Nephron (organoid): Measurements from ENCODE around the gene PRKAA1.

ENCODE experiments used
- H3K27ac Mint-ChIP-seq, 3 experiments: 2 replicates each; pipeline ENCODE4 v1.8.0; 2020; ENCODE audit warnings: mixed read lengths in 3 of 3, mild to moderate bottlenecking in 2 of 3, moderate library complexity in 1 of 3
- H3K27me3 Mint-ChIP-seq: 2 replicates; pipeline ENCODE4 v1.8.0; 2021; ENCODE audit warnings: low read depth, mild to moderate bottlenecking, moderate library complexity, mixed read lengths
- H3K36me3 Mint-ChIP-seq: 2 replicates; pipeline ENCODE4 v1.8.0; 2020; ENCODE audit warnings: low read depth, mixed read lengths
- H3K4me1 Mint-ChIP-seq: 2 replicates; pipeline ENCODE4 v1.8.0; 2020; ENCODE audit warnings: mixed read lengths
- H3K4me3 Mint-ChIP-seq, 3 experiments: 2 replicates each; pipeline ENCODE4 v1.8.0; 2020; ENCODE audit warnings: mild to moderate bottlenecking in 3 of 3, mixed read lengths in 3 of 3, moderate library complexity in 2 of 3
- H3K9me3 Mint-ChIP-seq: 2 replicates; pipeline ENCODE4 v1.8.0; 2020; ENCODE audit warnings: mixed read lengths
- CTCF ChIP-seq, 3 experiments: fragments of 200-600 bp; sonication (generic); IDR thresholded peaks; one replicate each; pipeline ENCODE4 v1.5.0; 2021; ENCODE audit warnings: antibody characterized with exemption in 3 of 3; ENCODE audit not compliant: unreplicated experiment in 3 of 3

Gene PRKAA1

GRCh38 chr5:40775846-40776657 lies 22.1 kb downstream of the PRKAA1 start:
- Mint-ChIP-seq H3K4me1 (no peaks in the 10 kb centered on the region), H3K9me3 (no peaks in the 10 kb centered on the region), H3K27me3 (no peaks in the 10 kb centered on the region), H3K4me3 (no peak overlapping the region), H3K27ac (no peak overlapping the region), H3K36me3 (peaks cover 45% of the 10 kb centered on the region)
- no peak for TF ChIP-seq CTCF (IDR thresholded peaks at IDR 0.05; ENCODE audit: unreplicated experiment in 3 of 3)

- H3K36me3 Mint-ChIP-seq = peaks cover 49% of the 10 kb centered on the region
- H3K27me3 Mint-ChIP-seq = no peaks in the 10 kb centered on the region
- TF ChIP-seq CTCF (IDR thresholded peaks at IDR 0.05; ENCODE audit: unreplicated experiment in 3 of 3) = no peak
- no peak overlapping the region for H3K4me3 Mint-ChIP-seq
- no peaks in the 10 kb centered on the region for H3K4me1 Mint-ChIP-seq
- H3K27ac Mint-ChIP-seq = no peak overlapping the region
- H3K9me3 Mint-ChIP-seq = no peaks in the 10 kb centered on the region
These were observed 22.9 kb downstream of the PRKAA1 start for GRCh38 chr5:40775085-40775845.

GRCh38 chr5:40774623-40775022 lies 23.6 kb downstream of the PRKAA1 start:
- Mint-ChIP-seq H3K4me1 (no peaks in the 10 kb centered on the region), H3K36me3 (peaks cover 49% of the 10 kb centered on the region), H3K27me3 (no peaks in the 10 kb centered on the region), H3K9me3 (no peaks in the 10 kb centered on the region), H3K4me3 (no peak overlapping the region), H3K27ac (no peak overlapping the region)
- TF ChIP-seq CTCF (IDR thresholded peaks at IDR 0.05; ENCODE audit: unreplicated experiment in 3 of 3) = no peak

- Mint-ChIP-seq H3K27me3 (no peaks in the 10 kb centered on the region), H3K4me1 (no peaks in the 10 kb centered on the region), H3K4me3 (no peak overlapping the region), H3K9me3 (no peaks in the 10 kb centered on the region), H3K27ac (no peak overlapping the region), H3K36me3 (peaks cover 58% of the 10 kb centered on the region)
- TF ChIP-seq CTCF (IDR thresholded peaks at IDR 0.05; ENCODE audit: unreplicated experiment in 3 of 3) = no peak
These were observed 27.4 kb downstream of the PRKAA1 start for GRCh38 chr5:40770764-40771163.

GRCh38 chr5:40762705-40763104 lies 35.5 kb downstream of the PRKAA1 start:
- no peaks in the 10 kb centered on the region for H3K9me3 Mint-ChIP-seq
- H3K36me3 Mint-ChIP-seq = peaks cover 60% of the 10 kb centered on the region
- no peak overlapping the region for H3K4me3 Mint-ChIP-seq
- no peaks in the 10 kb centered on the region for H3K27me3 Mint-ChIP-seq
- no peak for TF ChIP-seq CTCF (IDR thresholded peaks at IDR 0.05; ENCODE audit: unreplicated experiment in 3 of 3)
- H3K27ac Mint-ChIP-seq = no peak overlapping the region
- no peaks in the 10 kb centered on the region for H3K4me1 Mint-ChIP-seq
